Renal cortical epithelial cell (primary cell): Measurements from ENCODE around the gene RNGTT. TPM values are rescaled to one million over a fixed set of nuclear protein-coding genes. Genes with fewer than 3 reads are reported as not detected.
"Not testable (repeated sequence)": the region's sequence is repeated elsewhere in the genome, so short reads cannot be mapped to it uniquely, and the experiment has no call there.

ENCODE experiments used
- DNase-seq: peaks from one replicate; pipeline ENCODE4 v3.0.0-alpha.2; 2011; ENCODE audit warnings: low read depth
- total RNA-seq: library from RNA; depleted of rRNA; stranded (reverse); fragments of >200 nt; gene quantifications from 2 replicates; pipeline ENCODE4 v1.2.3, GENCODE V29; 2014

Gene RNGTT
- total RNA-seq, 1 donor from 2014 or later, result 27.1 TPM

DNA sequence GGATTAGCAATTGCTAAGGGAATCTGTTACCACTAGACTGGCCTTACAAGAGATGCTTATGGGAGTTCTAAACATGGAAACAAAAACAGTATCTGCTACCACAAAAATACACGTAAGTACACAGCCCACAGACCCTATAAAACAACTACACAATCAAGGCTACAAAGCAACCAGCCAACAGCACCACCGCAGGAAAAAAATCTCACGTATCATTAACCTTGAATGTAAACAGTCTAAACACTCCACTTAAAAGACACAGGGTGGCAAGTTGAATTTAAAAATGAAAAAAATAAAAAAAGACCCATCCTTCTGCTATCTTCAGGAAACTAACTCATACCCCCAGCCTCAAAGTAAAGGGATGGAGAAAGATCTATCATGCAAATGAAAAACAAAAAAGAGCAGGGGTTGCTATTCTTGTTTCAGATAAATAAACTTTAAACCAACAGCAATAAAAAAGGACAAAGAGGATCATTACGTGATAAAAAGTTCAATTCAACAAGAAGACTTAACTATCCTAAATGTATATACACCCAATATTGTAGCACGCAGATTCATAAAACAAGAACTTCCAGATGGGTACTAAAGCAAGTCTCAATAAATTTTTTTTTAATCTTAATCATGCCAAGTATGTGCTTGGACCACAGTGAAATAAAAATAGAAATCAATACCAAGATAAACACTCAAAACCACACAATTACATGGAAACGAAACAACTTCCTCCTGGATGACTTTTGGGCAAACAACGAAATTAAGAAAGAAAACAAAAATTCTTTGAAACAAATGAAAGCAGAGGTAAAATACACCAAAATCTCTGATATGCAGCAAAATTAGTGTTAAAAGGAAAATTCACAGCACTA is 52.3 kb downstream of the RNGTT start:
- no peak for DNase-seq

DNA sequence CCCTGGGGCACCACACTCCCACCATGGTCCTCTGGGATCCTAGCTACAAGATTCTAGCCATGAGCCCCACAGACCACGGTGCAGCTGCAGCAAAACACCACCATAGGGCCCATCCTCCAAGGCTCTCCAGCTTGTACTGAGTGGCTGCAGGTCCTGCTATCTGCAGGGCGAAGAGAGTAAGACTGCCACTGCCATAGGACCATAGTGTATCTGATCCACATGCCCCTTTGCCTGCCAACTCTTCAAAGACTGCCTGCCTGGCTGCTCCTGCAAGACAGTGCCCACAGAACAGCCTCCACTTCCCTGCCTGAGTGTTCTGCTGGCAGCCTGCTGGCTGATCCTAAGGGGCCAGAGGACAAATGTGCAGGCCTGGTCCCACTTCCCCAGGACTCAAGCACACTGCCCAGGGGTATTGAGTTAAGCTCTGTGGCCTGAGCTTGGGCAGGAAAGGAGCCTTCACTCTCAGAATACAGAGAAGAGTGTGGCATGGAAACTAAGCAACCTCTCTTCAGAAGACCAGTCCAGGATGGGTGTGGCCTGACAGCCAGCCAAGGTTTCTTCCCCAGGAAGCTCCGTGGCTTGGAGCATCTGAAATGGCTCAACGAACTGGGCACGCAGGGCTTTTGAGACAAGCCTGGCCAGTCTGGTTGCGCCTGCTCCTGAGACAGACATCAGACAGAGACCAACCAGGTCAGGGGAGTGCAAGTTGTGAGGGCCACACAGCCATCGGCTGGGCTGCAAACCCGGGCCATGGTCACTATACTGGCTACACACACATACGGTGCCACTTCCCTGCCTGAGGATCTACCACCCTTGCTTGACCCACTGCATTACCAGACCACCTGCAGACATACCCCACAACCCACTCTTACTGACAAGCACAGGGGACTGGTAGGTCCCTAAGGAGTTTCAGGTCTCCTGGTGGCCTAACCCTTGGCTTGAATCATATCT is 54.5 kb downstream of the RNGTT start:
- DNase-seq, result no peak

DNA sequence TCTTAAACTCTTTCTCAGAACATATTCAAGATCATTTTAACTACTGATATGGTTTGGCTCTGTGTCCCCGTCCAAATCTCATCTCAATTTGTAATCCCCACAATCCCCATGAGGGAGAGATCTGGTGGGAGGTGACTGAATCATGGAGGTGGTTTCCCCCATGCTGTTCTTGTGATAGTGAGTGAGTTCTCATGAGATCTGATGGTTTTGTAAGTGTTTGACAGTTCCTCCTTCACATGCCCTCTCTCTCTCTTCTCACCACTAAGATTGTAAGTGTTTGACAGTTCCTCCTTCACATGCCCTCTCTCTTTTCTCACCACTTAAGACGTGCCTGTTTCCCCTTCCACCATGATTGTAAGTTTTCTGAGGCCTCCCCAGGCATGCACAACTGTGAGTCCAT is 56.3 kb downstream of the RNGTT start:
- DNase-seq, result not testable (repeated sequence)

- no peak for DNase-seq
Observed at GRCh38 chr6:88899569-88900316, 63.7 kb downstream of the RNGTT start.

- no peak for DNase-seq
Observed at GRCh38 chr6:88895911-88896310, 67.5 kb downstream of the RNGTT start.

DNA sequence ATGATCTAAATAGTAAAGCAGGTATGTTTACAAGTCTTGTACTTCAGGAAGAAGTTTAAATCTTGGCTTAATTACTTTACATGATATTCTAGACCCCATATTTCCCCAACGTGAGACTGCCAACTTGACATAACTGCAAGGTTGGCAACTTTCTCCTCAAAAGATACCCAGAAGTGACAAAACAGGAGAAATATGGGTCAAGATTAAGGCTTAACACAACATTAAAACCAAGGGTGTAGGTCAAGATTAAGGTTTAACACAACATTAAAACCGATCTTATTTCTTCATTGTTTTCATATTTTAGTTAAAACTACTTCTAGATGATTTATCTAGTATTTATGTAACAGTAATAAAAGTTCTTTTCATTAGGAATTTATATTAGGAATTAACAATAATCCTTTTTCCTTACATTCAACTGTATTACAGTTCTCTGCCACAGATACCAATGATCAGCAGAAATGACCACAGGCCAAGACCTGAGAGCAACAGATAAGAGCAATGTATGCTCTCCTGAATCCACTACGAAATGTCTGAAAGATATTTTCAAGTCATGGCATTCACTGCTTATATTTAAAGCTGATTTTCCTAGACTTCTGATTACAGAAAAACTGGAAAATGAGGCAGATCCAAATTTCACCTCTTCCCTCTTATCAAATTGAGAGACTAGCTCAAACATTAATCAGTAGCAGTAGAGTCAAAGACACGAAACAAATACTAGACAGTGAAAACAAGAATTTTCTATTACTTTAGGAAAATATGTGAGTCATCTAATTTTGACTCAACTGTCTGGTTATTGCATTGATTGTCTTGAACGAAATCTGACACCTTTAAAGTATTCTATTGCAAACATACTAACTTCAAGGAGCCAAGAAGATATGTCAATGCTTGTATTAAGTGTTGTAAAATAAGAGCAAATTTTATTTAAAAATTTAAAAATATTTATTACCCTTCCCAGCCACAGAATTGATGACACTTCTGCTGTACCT is 72.3 kb downstream of the RNGTT start:
- no peak for DNase-seq

DNA sequence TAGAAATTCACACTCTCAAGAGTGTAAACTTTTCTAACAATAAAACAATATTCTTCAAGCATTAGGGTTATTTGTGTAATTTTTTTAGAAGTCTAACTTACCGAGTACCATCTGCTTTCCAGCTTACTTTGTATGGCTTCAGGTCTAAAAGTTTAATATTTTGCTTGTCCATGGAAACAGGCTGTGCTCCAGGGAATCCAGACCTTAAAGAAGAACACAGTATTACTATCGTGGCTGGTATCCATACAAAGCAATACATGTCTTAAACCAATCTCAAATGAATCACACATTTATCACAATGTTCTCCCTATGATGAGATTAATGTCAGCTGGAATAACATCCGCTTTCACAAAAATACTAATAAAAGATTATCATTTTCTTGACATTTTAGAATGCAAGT is 73.0 kb downstream of the RNGTT start:
- no peak for DNase-seq

- no peak for DNase-seq
Observed at GRCh38 chr6:88884361-88884760, 79.1 kb downstream of the RNGTT start.

DNA sequence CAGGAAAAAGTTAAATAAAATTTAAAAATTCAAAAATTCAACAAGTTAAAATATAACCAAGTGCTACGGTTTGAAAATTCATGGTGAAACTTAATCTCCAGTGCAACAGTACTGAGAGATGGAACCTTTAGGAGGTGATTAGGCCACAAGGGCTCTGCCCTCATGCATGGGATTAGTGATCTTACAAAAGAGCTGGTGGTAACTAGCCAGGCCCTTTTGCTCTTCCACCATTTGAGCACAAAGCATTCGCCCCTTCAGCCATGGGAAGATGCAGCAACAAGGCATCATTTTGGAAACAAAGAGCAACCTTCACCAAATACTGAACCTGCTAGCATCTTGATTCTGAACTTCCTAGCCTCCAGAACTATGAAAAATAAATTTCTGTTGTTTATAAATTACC is 80.9 kb downstream of the RNGTT start:
- no peak for DNase-seq

GRCh38 chr6:88881451-88881850 is 82.0 kb downstream of the RNGTT start:
- DNase-seq, result no peak

DNA sequence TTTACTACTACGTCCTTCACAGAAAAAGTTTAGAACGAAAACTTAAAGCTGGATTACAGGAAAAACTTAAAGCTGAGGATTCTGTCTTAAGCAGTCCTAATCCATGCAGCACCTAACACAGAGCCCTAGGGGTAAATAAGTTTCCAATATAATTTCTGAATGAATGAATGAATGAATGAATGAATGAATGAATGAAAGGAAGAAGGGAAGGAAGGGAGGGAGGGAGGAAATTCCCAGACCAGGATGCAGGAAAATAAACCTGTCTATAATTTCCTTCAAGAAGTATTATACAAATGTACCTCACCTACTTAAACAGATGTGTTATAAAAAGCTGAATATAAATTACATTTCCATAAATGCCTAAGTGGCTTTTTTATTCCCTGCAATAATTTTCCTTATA is 83.4 kb downstream of the RNGTT start:
- no peak for DNase-seq

GRCh38 chr6:88877893-88878292 is 85.5 kb downstream of the RNGTT start:
- DNase-seq, result no peak

DNA sequence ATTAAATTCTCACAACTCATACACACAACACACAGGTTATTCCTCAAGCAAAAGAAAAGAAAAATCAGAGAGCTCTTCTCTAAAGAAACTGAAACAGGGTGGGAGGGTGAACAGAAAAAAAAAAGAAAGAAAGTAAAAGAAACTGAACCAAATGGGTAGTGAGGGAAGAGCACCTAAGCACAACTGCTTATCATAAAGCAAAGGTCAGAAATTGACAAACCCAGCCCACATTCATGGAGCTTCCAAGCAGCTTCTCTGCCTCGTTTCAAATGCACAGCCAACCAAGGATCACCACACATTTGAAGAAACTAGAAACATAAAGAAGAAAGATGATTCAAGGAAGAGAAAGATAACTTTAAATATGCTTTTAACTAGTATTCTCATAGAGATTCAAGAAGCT is 90.5 kb downstream of the RNGTT start:
- no peak for DNase-seq

DNA sequence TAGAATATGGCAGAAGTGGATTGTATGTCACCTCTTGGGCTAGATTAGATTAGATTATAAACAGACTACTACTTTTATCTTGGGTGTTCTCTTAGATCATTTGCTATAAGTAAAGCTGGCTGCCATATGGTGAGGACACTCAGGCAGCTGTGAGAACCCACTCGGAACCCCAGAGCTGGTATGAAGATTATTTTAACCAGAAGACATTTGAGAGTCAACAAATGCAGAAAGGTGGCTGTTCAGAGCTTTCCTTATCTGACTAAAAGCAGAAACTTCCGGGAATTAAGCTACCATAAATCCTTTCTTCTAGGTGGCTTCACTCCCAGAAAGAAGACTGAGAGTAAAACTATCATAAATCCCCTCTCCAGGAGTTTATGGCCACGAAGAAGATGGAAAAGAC is 91.9 kb downstream of the RNGTT start:
- DNase-seq, result no peak

DNA sequence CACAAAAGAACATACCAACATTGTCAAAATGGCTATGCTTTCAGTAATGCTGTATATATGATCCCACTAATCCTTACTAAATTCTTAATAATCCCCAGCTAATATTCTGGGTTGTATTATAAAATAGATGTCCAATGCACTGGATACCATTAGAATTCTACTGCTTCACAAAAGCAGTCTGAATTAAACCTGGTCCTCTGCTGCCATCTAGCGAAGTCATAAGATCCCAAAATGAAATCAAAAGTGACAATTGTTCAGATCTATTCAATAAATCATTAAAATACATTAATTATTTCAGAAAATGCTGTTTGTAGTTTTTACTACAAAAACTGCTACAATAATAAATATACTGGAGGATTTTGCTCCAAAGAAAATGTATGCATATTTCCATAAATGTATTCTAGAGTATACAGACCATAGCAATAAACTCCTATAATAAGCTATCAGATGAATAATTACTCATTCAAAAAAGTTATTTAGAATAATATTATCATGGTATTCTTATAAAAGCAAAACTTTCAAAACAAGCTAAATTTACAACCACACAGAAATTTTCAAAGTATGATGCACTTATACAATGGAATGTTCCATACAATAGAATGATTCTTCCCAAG is 92.6 kb downstream of the RNGTT start:
- DNase-seq, result peak; percentile 65

- peak; percentile 69 for DNase-seq
Observed at GRCh38 chr6:88869263-88870020, 94.0 kb downstream of the RNGTT start.

GRCh38 chr6:88867841-88868731 is 95.3 kb downstream of the RNGTT start:
- DNase-seq, result peak; percentile 97

- peak; percentile 49 for DNase-seq
Observed at GRCh38 chr6:88866856-88867255, 96.6 kb downstream of the RNGTT start.

DNA sequence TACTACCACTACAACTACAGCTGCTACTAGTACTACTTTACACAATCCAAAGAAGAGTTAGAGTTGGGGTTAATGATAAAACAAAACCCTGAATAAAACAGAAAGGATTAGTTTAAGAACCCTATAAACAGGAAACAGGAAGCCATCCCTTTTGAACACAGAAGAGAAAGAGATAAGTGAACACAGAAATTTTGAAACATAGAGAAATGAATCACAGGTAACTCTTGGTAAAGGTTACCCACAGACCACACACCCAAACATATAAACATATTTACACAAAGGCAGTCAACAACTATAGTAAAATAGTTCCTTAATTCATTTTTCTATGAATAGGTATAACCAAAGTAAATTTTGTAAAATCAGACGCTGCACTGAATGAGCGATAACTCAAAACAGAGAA is 98.1 kb downstream of the RNGTT start:
- peak; percentile 26 for DNase-seq
